Middle frontal gyrus (tissue), 1 donor: ENCODE measurements around the gene CMTM2.
"Not testable (repeated sequence)": the region's sequence is repeated elsewhere in the genome, so short reads cannot be mapped to it uniquely, and the experiment has no call there.

Experiments
- DNase-seq: peaks from one replicate; pipeline ENCODE4 v3.0.0-alpha.2; 2015; ENCODE audit warnings: low spot score; ENCODE audit errors: extremely low spot score

The CMTM2 gene

GRCh38 chr16:66581246-66581952, 2.1 kb downstream of the CMTM2 start:
- no peak for DNase-seq

GRCh38 chr16:66585481-66586239, 6.4 kb downstream of the CMTM2 start:
- DNase-seq: no peak

GRCh38 chr16:66587881-66588600, 8.8 kb downstream of the CMTM2 start:
- no peak for DNase-seq

GRCh38 chr16:66588981-66589713, 9.9 kb downstream of the CMTM2 start:
- DNase-seq: no peak

- no peak for DNase-seq
Measured at GRCh38 chr16:66590322-66590721, 11.1 kb downstream of the CMTM2 start.

- no peak for DNase-seq
Measured at GRCh38 chr16:66591018-66591417, 11.8 kb downstream of the CMTM2 start.

- no peak for DNase-seq
Measured at GRCh38 chr16:66592241-66592640, 13.0 kb downstream of the CMTM2 start.

GRCh38 chr16:66592814-66593213, 13.6 kb downstream of the CMTM2 start:
- DNase-seq: no peak

GRCh38 chr16:66594739-66595138, 15.5 kb downstream of the CMTM2 start:
- no peak for DNase-seq

- DNase-seq: not testable (repeated sequence)
Measured at GRCh38 chr16:66596559-66596958, 17.3 kb downstream of the CMTM2 start.

- DNase-seq: no peak
Measured at GRCh38 chr16:66596986-66597848, 18.0 kb downstream of the CMTM2 start.

- no peak for DNase-seq
Measured at GRCh38 chr16:66598111-66598510, 18.8 kb downstream of the CMTM2 start.

GRCh38 chr16:66599726-66600125, 20.5 kb downstream of the CMTM2 start:
- no peak for DNase-seq

GRCh38 chr16:66600477-66600876, 21.2 kb downstream of the CMTM2 start:
- no peak for DNase-seq

GRCh38 chr16:66601471-66601870, 22.2 kb downstream of the CMTM2 start:
- no peak for DNase-seq

- DNase-seq: no peak
Measured at GRCh38 chr16:66603537-66604375, 24.5 kb downstream of the CMTM2 start.

- no peak for DNase-seq
Measured at GRCh38 chr16:66604376-66605176, 25.3 kb downstream of the CMTM2 start, which contains the start of gene CMTM3. Gene CMTM3, plus strand, starts transcription at chr16:66604704. Its CDS starts 102 bp downstream, at chr16:66604806.

- DNase-seq: no peak
Measured at GRCh38 chr16:66605177-66605978, 26.1 kb downstream of the CMTM2 start.
